Mesendoderm (in vitro differentiated cells): ENCODE measurements around the gene ALDOA.
A peak's percentile ranks its signal among the peaks of the same experiment; 100 is the strongest.

Experiments used
- DNase-seq: peaks from one replicate; pipeline ENCODE4 v3.0.0; 2013
- H2AK5ac ChIP-seq: 2 replicates; pipeline ENCODE4 v1.6.1; 2013; ENCODE audit warnings: low read length, inconsistent platforms
- H2BK120ac ChIP-seq: 2 replicates; pipeline ENCODE4 v1.6.1; 2013; ENCODE audit warnings: low read depth, mild to moderate bottlenecking, low read length, moderate library complexity, mixed read lengths
- H2BK15ac ChIP-seq: replicated peaks from 2 replicates; pipeline ENCODE4 v1.6.1; 2013; ENCODE audit warnings: low read depth, mild to moderate bottlenecking, moderate library complexity
- H2BK5ac ChIP-seq: 2 replicates; pipeline ENCODE4 v1.6.1; 2013; ENCODE audit warnings: low read length, inconsistent platforms
- H3K18ac ChIP-seq: 2 replicates; pipeline ENCODE4 v1.6.1; 2013; ENCODE audit warnings: mild to moderate bottlenecking, low read length, mixed read lengths
- H3K23ac ChIP-seq: one replicate; pipeline ENCODE4 v1.6.1; 2013; ENCODE audit warnings: low read length
- H3K27ac ChIP-seq: 2 replicates; pipeline ENCODE4 v1.5.1; 2013; ENCODE audit warnings: low read depth, mild to moderate bottlenecking, inconsistent platforms, low read length, moderate library complexity
- H3K27me3 ChIP-seq: 2 replicates; pipeline ENCODE4 v1.6.1; 2013; ENCODE audit warnings: low read length, control low read depth, mild to moderate bottlenecking, inconsistent platforms; ENCODE audit not compliant: insufficient read depth, poor library complexity
- H3K36me3 ChIP-seq: 2 replicates; pipeline ENCODE4 v1.6.1; 2013; ENCODE audit warnings: low read length, inconsistent platforms; ENCODE audit not compliant: control insufficient read depth, insufficient read depth
- H3K4ac ChIP-seq: one replicate; pipeline ENCODE4 v1.6.1; 2013; ENCODE audit warnings: low read depth, mild to moderate bottlenecking, low read length, moderate library complexity
- H3K4me1 ChIP-seq: 2 replicates; pipeline ENCODE4 v1.6.1; 2013; ENCODE audit warnings: low read depth, low read length, inconsistent platforms; ENCODE audit not compliant: control insufficient read depth
- H3K4me2 ChIP-seq: 2 replicates; pipeline ENCODE4 v1.6.1; 2013; ENCODE audit warnings: low read length
- H3K4me3 ChIP-seq: 2 replicates; pipeline ENCODE4 v1.5.1; 2013; ENCODE audit warnings: mild to moderate bottlenecking, low read length
- H3K56ac ChIP-seq: one replicate; pipeline ENCODE4 v1.6.1; 2013; ENCODE audit warnings: low read length
- H3K79me1 ChIP-seq: 2 replicates; pipeline ENCODE4 v1.6.1; 2013; ENCODE audit warnings: low read length, inconsistent platforms
- H3K79me2 ChIP-seq: 2 replicates; pipeline ENCODE4 v1.6.1; 2013; ENCODE audit warnings: mild to moderate bottlenecking, low read length; ENCODE audit not compliant: control insufficient read depth, insufficient read depth
- H3K9ac ChIP-seq: 2 replicates; pipeline ENCODE4 v1.6.1; 2013; ENCODE audit warnings: low read length, inconsistent platforms
- H4K5ac ChIP-seq: one replicate; pipeline ENCODE4 v1.6.1; 2013; ENCODE audit warnings: low read length
- H4K8ac ChIP-seq: one replicate; pipeline ENCODE4 v1.6.1; 2013; ENCODE audit warnings: low read depth, mild to moderate bottlenecking, control low read depth, low read length, moderate library complexity
- WGBS: extraction: QIAGEN DNeasy Blood & Tissue Kit; methylation state at CpG from one replicate; pipeline ENCODE4 v1.1.7; 2013; ENCODE audit warnings: low lambda C conversion rate, missing lambda C conversion rate; ENCODE audit not compliant: insufficient coverage; ENCODE audit errors: extremely low coverage; 5-methylcytosine and 5-hydroxymethylcytosine counted together

Gene ALDOA

DNA sequence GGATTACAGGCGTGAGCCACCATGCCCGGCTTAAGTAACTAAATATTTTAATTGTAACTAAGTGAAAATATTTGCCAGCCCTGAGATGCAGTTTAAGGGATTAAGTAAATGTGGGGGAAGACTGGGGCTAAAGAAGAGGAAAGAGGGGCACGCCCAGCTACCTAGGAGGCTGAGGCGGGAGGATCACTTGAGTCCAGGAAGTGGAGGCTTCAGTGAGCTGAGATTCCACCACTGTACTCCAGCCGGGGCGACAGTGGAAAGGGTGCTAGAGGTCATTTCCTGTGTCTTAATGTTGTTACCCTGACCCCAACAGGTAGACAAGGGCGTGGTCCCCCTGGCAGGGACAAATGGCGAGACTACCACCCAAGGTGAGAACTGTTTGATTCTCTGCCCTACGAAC, 2.8 kb downstream of the ALDOA start:
- Histone ChIP-seq H3K4ac (no peak overlapping the region), H3K79me2 (peaks cover 25% of the 10 kb centered on the region), H2BK120ac (no peak overlapping the region), H4K5ac (no peak overlapping the region), H3K27ac (no peak overlapping the region), H3K18ac (no peak overlapping the region), H3K4me3 (no peak overlapping the region), H3K4me1 (peaks cover 11% of the 10 kb centered on the region), H3K27me3 (no peaks in the 10 kb centered on the region), H2BK5ac (no peak overlapping the region), H3K9ac (no peak overlapping the region), H2BK15ac (no peak overlapping the region), H4K8ac (no peak overlapping the region), H3K23ac (no peak overlapping the region), H3K56ac (no peak overlapping the region), H3K79me1 (peaks cover 28% of the 10 kb centered on the region), H2AK5ac (no peak overlapping the region), H3K4me2 (no peak overlapping the region), H3K36me3 (peaks cover 24% of the 10 kb centered on the region)
- no CpG with 5 or more reads among the region's 9 CpGs for WGBS
- no peak for DNase-seq

DNA sequence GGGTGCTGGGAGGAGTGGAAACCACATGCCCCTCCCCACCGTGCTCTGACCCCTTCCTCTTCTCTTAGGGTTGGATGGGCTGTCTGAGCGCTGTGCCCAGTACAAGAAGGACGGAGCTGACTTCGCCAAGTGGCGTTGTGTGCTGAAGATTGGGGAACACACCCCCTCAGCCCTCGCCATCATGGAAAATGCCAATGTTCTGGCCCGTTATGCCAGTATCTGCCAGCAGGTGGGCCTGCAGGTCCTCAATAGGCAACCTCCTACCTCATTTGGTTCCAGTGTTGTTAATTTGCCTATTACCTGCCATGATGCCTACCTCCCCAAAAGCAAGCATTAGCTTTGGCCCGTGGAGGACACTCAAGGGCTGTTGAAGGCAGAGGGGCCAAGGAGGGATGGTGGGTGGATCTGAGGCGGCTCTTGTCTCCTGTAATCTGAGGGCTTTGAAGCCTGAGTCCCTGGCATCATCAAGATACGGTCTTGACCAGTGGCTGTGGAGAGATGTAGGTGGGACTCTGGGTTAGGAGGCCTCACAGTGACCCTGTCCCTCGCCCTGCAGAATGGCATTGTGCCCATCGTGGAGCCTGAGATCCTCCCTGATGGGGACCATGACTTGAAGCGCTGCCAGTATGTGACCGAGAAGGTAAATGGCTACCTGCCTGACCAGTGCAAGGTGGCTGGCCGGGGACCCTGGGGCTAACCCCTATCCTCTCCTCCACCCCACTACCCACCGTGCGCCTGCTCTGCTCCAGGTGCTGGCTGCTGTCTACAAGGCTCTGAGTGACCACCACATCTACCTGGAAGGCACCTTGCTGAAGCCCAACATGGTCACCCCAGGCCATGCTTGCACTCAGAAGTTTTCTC, 3.4 kb downstream of the ALDOA start:
- Histone ChIP-seq H3K4ac (no peak overlapping the region), H2AK5ac (no peak overlapping the region), H2BK120ac (no peak overlapping the region), H3K36me3 (peaks cover 24% of the 10 kb centered on the region), H3K27me3 (no peaks in the 10 kb centered on the region), H3K79me2 (peaks cover 25% of the 10 kb centered on the region), H2BK15ac (no peak overlapping the region), H3K4me1 (peaks cover 6% of the 10 kb centered on the region), H4K8ac (no peak overlapping the region), H3K9ac (no peak overlapping the region), H2BK5ac (no peak overlapping the region), H3K23ac (no peak overlapping the region), H3K4me3 (no peak overlapping the region), H3K56ac (no peak overlapping the region), H3K4me2 (no peak overlapping the region), H3K79me1 (peaks cover 25% of the 10 kb centered on the region), H3K18ac (no peak overlapping the region), H3K27ac (no peak overlapping the region), H4K5ac (no peak overlapping the region)
- no CpG with 5 or more reads among the region's 17 CpGs for WGBS
- peak; percentile 63 for DNase-seq

GRCh38 chr16:30069611-30070462, 4.3 kb downstream of the ALDOA start:
- peaks cover 6% of the 10 kb centered on the region for H3K4me1 ChIP-seq
- H3K4ac ChIP-seq: no peak overlapping the region
- no peak overlapping the region for H2BK15ac ChIP-seq
- H3K9ac ChIP-seq: no peak overlapping the region
- no peak for DNase-seq
- H3K36me3 ChIP-seq: peaks cover 24% of the 10 kb centered on the region
- H3K4me3 ChIP-seq: no peak overlapping the region
- no peak overlapping the region for H2BK120ac ChIP-seq
- H3K79me2 ChIP-seq: peaks cover 25% of the 10 kb centered on the region
- no peak overlapping the region for H4K5ac ChIP-seq
- no peak overlapping the region for H3K27ac ChIP-seq
- H2BK5ac ChIP-seq: no peak overlapping the region
- no CpG with 5 or more reads among the region's 31 CpGs for WGBS
- no peak overlapping the region for H4K8ac ChIP-seq
- H3K79me1 ChIP-seq: peaks cover 25% of the 10 kb centered on the region
- no peak overlapping the region for H3K56ac ChIP-seq
- no peak overlapping the region for H3K18ac ChIP-seq
- H3K23ac ChIP-seq: no peak overlapping the region
- no peak overlapping the region for H2AK5ac ChIP-seq
- H3K27me3 ChIP-seq: no peaks in the 10 kb centered on the region
- no peak overlapping the region for H3K4me2 ChIP-seq

DNA sequence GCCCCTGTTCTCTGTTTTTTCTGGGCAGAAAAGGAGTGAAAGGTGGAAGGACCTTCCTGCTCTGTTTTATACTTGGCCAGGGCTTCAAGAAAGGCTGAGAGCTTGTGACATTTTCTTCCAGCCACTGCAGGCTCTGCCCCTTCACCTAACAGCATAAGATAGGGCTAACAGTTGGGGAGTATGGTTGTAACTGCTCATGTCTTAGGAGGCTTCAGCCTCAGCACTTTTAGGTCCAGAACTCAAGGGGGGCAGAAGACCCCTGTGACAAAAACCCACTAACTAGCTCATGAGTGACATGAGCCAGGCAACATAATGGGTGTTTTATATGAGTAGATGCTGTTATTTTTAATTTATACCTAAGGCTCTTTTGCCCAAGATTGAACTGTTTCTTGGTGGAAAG, 4.9 kb downstream of the ALDOA start:
- Histone ChIP-seq H3K4ac (no peak overlapping the region), H3K36me3 (peaks cover 24% of the 10 kb centered on the region), H3K4me1 (peaks cover 6% of the 10 kb centered on the region), H2BK15ac (no peak overlapping the region), H4K5ac (no peak overlapping the region), H2BK120ac (no peak overlapping the region), H3K79me2 (peaks cover 25% of the 10 kb centered on the region), H3K9ac (no peak overlapping the region), H3K4me2 (no peak overlapping the region), H3K79me1 (peaks cover 25% of the 10 kb centered on the region), H2AK5ac (no peak overlapping the region), H3K27me3 (no peaks in the 10 kb centered on the region), H3K27ac (no peak overlapping the region), H3K56ac (no peak overlapping the region), H3K23ac (no peak overlapping the region), H2BK5ac (no peak overlapping the region), H3K18ac (no peak overlapping the region), H3K4me3 (no peak overlapping the region), H4K8ac (no peak overlapping the region)
- no peak for DNase-seq

- Histone ChIP-seq H3K23ac (peak within 1 kb of the TSS; percentile 24), H2BK5ac (no peak within 1 kb of the TSS), H3K27me3 (no peaks in the 10 kb centered on the region), H3K4ac (peak within 1 kb of the TSS; percentile 64), H3K4me3 (peak within 1 kb of the TSS; percentile 97), H3K9ac (peak within 1 kb of the TSS; percentile 98), H4K8ac (no peak within 1 kb of the TSS), H3K4me1 (peaks cover 2% of the 10 kb centered on the region), H2AK5ac (peak within 1 kb of the TSS; percentile 65), H3K36me3 (peaks cover 10% of the 10 kb centered on the region), H3K56ac (peak within 1 kb of the TSS; percentile 99), H3K27ac (peak within 1 kb of the TSS; percentile 42), H3K79me1 (peaks cover 26% of the 10 kb centered on the region), H2BK15ac (no peak within 1 kb of the TSS), H3K18ac (peak within 1 kb of the TSS; percentile 75), H3K79me2 (peaks cover 31% of the 10 kb centered on the region), H3K4me2 (peak within 1 kb of the TSS; percentile 97), H2BK120ac (no peak within 1 kb of the TSS), H4K5ac (no peak within 1 kb of the TSS)
- WGBS: no CpG with 5 or more reads among the region's 67 CpGs
- DNase-seq: peak; percentile 94
Observed at GRCh38 chr16:30075503-30076275, 10.1 kb downstream of the ALDOA start, which contains the start of gene PPP4C. Gene PPP4C, plus strand, starts transcription at chr16:30075994. Its CDS starts 384 bp downstream, at chr16:30076378.
